Measurements from ENCODE around the gene C5orf15. TPM values are rescaled to one million over a fixed set of nuclear protein-coding genes. Genes with fewer than 3 reads are reported as not detected.

C5orf15 gene
- polyA plus RNA-seq, 1 donor from 2014 or later, result 72.3 TPM

DNA sequence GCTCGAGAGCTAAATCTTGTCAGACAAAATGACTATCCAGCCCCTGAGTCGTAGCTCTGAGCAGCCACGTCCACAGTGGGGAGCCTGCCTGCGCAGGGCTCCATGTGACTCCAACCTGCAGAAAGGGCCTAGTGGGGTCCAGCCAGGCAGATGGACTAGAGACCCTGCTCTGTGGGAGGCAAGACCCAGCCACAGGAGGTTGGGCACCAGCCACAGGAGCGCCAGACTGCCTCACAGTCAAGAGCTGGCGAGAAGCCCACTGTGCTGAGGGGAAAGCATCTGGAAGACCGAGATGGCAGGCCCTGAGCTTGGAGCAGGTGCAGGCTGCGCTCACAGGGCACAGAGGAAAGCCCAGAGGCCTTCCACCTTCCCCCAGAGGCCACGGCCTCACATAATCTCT, 61.4 kb downstream of the C5orf15 start:
- Histone ChIP-seq H3K9me3 (ENCODE audit: low read length) (no peaks in the 10 kb centered on the region), H3K27me3 (ENCODE audit: insufficient read depth, low read depth, low read length) (no peaks in the 10 kb centered on the region), H3K9me2 (ENCODE audit: insufficient read depth, low read length) (no peaks in the 10 kb centered on the region), H3K9ac (ENCODE audit: low read length) (no peak overlapping the region), H3K4me2 (ENCODE audit: low read length) (no peak overlapping the region), H3K36me3 (ENCODE audit: insufficient read depth, low read length) (no peaks in the 10 kb centered on the region), H3K79me2 (replicated peaks; ENCODE audit: insufficient read depth, low read length) (no peaks in the 10 kb centered on the region), H3K4me3 (ENCODE audit: low read length) (no peak overlapping the region), H4K20me1 (ENCODE audit: insufficient read depth) (no peaks in the 10 kb centered on the region), H3F3A (ENCODE audit: insufficient read depth, low read length, poor library complexity, severe bottlenecking) (no peaks in the 10 kb centered on the region), H3K27ac (ENCODE audit: low read length) (no peak overlapping the region), H2AFZ (ENCODE audit: low read depth, low read length) (no peak overlapping the region)
- TF ChIP-seq REST (IDR thresholded peaks at IDR 0.05; ENCODE audit: borderline replicate concordance), result no peak
- TF ChIP-seq SMC3 (conservative IDR thresholded peaks at IDR 0.05; ENCODE audit: poor library complexity), result no peak
- no peak for TF ChIP-seq POLR2AphosphoS5 (IDR thresholded peaks at IDR 0.05)
- TF ChIP-seq MXI1 (conservative IDR thresholded peaks at IDR 0.05; ENCODE audit: poor library complexity, severe bottlenecking), result no peak
- TF ChIP-seq, protein P1, sequence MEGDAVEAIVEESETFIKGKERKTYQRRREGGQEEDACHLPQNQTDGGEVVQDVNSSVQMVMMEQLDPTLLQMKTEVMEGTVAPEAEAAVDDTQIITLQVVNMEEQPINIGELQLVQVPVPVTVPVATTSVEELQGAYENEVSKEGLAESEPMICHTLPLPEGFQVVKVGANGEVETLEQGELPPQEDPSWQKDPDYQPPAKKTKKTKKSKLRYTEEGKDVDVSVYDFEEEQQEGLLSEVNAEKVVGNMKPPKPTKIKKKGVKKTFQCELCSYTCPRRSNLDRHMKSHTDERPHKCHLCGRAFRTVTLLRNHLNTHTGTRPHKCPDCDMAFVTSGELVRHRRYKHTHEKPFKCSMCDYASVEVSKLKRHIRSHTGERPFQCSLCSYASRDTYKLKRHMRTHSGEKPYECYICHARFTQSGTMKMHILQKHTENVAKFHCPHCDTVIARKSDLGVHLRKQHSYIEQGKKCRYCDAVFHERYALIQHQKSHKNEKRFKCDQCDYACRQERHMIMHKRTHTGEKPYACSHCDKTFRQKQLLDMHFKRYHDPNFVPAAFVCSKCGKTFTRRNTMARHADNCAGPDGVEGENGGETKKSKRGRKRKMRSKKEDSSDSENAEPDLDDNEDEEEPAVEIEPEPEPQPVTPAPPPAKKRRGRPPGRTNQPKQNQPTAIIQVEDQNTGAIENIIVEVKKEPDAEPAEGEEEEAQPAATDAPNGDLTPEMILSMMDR (IDR thresholded peaks at IDR 0.05; ENCODE audit: poor library complexity, severe bottlenecking), result no peak
- TF ChIP-seq EP300 (conservative IDR thresholded peaks at IDR 0.05; ENCODE audit: poor library complexity, severe bottlenecking), result no peak
- TF ChIP-seq EZH2 (IDR thresholded peaks at IDR 0.05; ENCODE audit: borderline replicate concordance, insufficient read depth, low read length, poor library complexity, severe bottlenecking), result no peak
- TF ChIP-seq RAD21 (conservative IDR thresholded peaks at IDR 0.05), result no peak
- TF ChIP-seq TAF1 (IDR thresholded peaks at IDR 0.05; ENCODE audit: low read depth), result no peak

DNA sequence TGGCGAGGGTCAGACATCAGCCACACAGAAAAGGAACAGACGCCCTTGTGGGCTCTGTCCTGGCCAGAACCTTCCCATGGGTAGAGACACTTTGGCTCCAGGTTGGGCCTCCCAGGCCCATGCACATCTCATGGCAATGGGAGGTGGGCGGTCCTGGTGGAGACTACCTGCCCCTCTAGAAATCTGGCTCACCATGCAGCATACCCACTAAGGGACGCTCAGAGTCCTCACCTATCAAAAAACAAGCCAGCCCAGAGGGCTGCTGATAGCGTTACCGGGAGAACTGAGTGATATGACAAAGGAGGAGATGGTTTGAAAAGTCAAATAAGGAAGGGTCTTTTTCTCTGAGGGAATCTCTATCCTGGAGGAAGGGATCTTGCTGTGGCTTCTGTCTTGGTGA, 62.1 kb downstream of the C5orf15 start:
- Histone ChIP-seq H3K27ac (ENCODE audit: low read length) (no peak overlapping the region), H3K79me2 (replicated peaks; ENCODE audit: insufficient read depth, low read length) (no peaks in the 10 kb centered on the region), H4K20me1 (ENCODE audit: insufficient read depth) (no peaks in the 10 kb centered on the region), H3F3A (ENCODE audit: insufficient read depth, low read length, poor library complexity, severe bottlenecking) (no peaks in the 10 kb centered on the region), H3K9me3 (ENCODE audit: low read length) (no peaks in the 10 kb centered on the region), H3K9me2 (ENCODE audit: insufficient read depth, low read length) (no peaks in the 10 kb centered on the region), H2AFZ (ENCODE audit: low read depth, low read length) (no peak overlapping the region), H3K36me3 (ENCODE audit: insufficient read depth, low read length) (no peaks in the 10 kb centered on the region), H3K4me2 (ENCODE audit: low read length) (no peak overlapping the region), H3K9ac (ENCODE audit: low read length) (no peak overlapping the region), H3K27me3 (ENCODE audit: insufficient read depth, low read depth, low read length) (no peaks in the 10 kb centered on the region), H3K4me3 (ENCODE audit: low read length) (no peak overlapping the region)
- TF ChIP-seq, protein P1 (IDR thresholded peaks at IDR 0.05; ENCODE audit: poor library complexity, severe bottlenecking), result no peak
- no peak for TF ChIP-seq EP300 (conservative IDR thresholded peaks at IDR 0.05; ENCODE audit: poor library complexity, severe bottlenecking)
- no peak for TF ChIP-seq TAF1 (IDR thresholded peaks at IDR 0.05; ENCODE audit: low read depth)
- no peak for TF ChIP-seq POLR2AphosphoS5 (IDR thresholded peaks at IDR 0.05)
- TF ChIP-seq MXI1 (conservative IDR thresholded peaks at IDR 0.05; ENCODE audit: poor library complexity, severe bottlenecking), result no peak
- TF ChIP-seq REST (IDR thresholded peaks at IDR 0.05; ENCODE audit: borderline replicate concordance), result no peak
- no peak for TF ChIP-seq SMC3 (conservative IDR thresholded peaks at IDR 0.05; ENCODE audit: poor library complexity)
